Measurements from ENCODE around the gene PLXNA4.

The PLXNA4 gene

DNA sequence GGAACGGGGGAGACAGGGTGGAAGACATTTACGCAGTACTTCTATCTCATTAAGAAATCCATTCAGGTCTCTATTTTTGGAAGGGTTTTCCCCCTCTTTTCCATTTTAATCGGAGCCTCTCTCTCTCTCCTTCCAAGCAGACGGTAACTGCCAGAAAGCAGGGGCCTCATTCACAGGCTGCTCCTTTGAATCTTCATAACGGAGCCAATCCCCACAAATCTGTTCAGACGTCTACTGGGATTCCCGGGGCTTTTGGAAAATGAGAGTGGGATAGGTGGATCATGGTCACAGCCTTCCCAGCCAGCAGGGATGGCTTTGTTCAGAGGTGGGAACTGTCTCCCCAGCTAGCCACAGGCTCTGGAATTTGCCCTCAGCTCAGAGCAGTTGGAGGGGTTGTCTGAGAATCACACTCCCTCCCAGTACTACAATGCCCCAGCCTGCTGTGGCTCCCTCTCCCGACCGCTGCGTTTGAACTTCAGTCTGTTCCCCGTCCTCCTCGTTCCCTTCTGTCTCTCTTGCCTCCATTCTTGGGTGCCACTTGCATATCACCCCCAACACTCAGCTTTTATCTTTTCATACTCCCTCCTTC is 413.6 kb downstream of the PLXNA4 start:
- TF ChIP-seq CTCF (IDR thresholded peaks at IDR 0.05; ENCODE audit: borderline replicate concordance, control extremely low read depth, extremely low read depth, insufficient read depth, missing control alignments) = no peak
- DNase-seq (ENCODE audit: low spot score) = no peak
- in situ Hi-C loops (cut with MboI; ENCODE audit: low sequenced_read_pairs, unreplicated experiment) = no loop called here

- in situ Hi-C loops (cut with MboI; ENCODE audit: low sequenced_read_pairs, unreplicated experiment) = no loop called here
- TF ChIP-seq CTCF (IDR thresholded peaks at IDR 0.05; ENCODE audit: borderline replicate concordance, control extremely low read depth, extremely low read depth, insufficient read depth, missing control alignments) = no peak
- no peak for DNase-seq (ENCODE audit: low spot score)
Observed at GRCh38 chr7:132161976-132162375, 414.3 kb downstream of the PLXNA4 start.

DNA sequence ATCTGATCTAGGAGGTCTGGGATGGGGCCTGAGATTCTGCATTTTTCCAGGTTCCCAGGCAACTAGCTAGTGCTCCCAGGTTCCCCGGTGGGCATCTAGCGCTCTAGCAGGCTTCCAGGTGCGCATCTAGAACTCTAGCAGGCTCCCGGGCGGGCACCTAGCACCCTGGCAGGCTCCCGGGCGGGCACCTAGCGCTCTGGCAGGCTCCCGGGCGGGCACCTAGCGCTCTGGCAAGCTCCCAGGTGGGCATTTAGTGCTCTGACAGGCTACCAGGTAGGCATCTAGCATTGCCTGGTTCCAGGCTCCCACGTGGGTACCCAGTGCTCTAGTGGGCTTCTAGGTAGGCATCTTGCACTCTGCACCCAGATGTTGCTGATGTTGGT is 414.7 kb downstream of the PLXNA4 start:
- in situ Hi-C loops (cut with MboI; ENCODE audit: low sequenced_read_pairs, unreplicated experiment) = no loop called here

GRCh38 chr7:132160611-132161532 is 415.4 kb downstream of the PLXNA4 start:
- in situ Hi-C loops (cut with MboI; ENCODE audit: low sequenced_read_pairs, unreplicated experiment) = no loop called here
- no peak for TF ChIP-seq CTCF (IDR thresholded peaks at IDR 0.05; ENCODE audit: borderline replicate concordance, control extremely low read depth, extremely low read depth, insufficient read depth, missing control alignments)
- DNase-seq (ENCODE audit: low spot score) = no peak

More for the DNA sequence above, 414.7 kb downstream of the PLXNA4 start:
- TF ChIP-seq CTCF (IDR thresholded peaks at IDR 0.05; ENCODE audit: borderline replicate concordance, control extremely low read depth, extremely low read depth, insufficient read depth, missing control alignments) = no peak
- no peak for DNase-seq (ENCODE audit: low spot score)

DNA sequence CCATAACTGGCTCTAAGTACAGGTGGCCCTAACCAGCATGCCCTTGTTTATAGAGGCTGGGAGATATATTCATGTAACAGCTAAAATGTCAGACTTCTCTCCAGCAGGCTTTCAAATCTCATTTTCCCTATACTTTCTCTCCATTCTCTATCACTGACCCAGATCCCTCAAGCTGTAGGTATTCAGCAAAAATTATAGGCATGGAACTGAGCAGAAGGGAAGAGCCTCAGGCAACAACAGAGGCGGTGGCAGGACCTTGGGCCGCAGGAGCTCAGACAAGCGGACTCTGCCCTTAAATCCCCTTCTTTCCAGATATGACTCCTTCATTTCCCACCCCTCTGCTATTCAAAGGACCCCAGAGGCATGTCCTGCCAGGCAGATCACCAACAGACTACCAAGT is 417.4 kb downstream of the PLXNA4 start:
- in situ Hi-C loops (cut with MboI; ENCODE audit: low sequenced_read_pairs, unreplicated experiment) = no loop called here
- TF ChIP-seq CTCF (IDR thresholded peaks at IDR 0.05; ENCODE audit: borderline replicate concordance, control extremely low read depth, extremely low read depth, insufficient read depth, missing control alignments) = no peak
- no peak for DNase-seq (ENCODE audit: low spot score)

- no peak for TF ChIP-seq CTCF (IDR thresholded peaks at IDR 0.05; ENCODE audit: borderline replicate concordance, control extremely low read depth, extremely low read depth, insufficient read depth, missing control alignments)
- DNase-seq (ENCODE audit: low spot score) = no peak
- in situ Hi-C loops (cut with MboI; ENCODE audit: low sequenced_read_pairs, unreplicated experiment) = no loop called here
Observed at GRCh38 chr7:132158166-132158565, 418.1 kb downstream of the PLXNA4 start.

All from GM13976 (cell line).